H1 (cell line): ENCODE data around the gene NFKB1. TPM values are rescaled to one million over a fixed set of nuclear protein-coding genes. Genes with fewer than 3 reads are reported as not detected.

ENCODE experiments used
- CTCF ChIA-PET: fragments of 300-600 bp; sonication (Branson Sonifier 250); formaldehyde crosslinking; loops from one replicate; lab custom pipeline; 2021; ENCODE audit not compliant: partially characterized antibody; lab: Charles Lee
- POLR2A ChIA-PET: fragments of 300-600 bp; sonication (Branson Sonifier 250); formaldehyde crosslinking; loops from one replicate; lab custom pipeline; 2021; ENCODE audit warnings: inconsistent platforms; ENCODE audit not compliant: partially characterized antibody; lab: Charles Lee
- DNase-seq, 2 experiments: peaks; one replicate each; pipeline versions ENCODE4 v3.0.0 to v3.0.0-alpha.2; 2010 to 2022; ENCODE audit warnings: low spot score in 2 of 2, low read depth in 1 of 2, mixed read lengths in 1 of 2
- FAIRE-seq: peaks from 2 replicates; lab custom pipeline; 2011; peaks lifted over from hg19 to GRCh38; lab: Jason Lieb, UNC
- H2AFZ ChIP-seq: 2 replicates; pipeline ENCODE4 v1.8.1; 2012; ENCODE audit warnings: low read length, inconsistent platforms
- H2AK5ac ChIP-seq: 2 replicates; pipeline ENCODE4 v1.6.1; 2013; ENCODE audit warnings: low read depth, low read length
- H2BK120ac ChIP-seq: replicated peaks from 2 replicates; pipeline ENCODE3; 2013; ENCODE audit warnings: low read depth, low read length, inconsistent platforms
- H2BK12ac ChIP-seq: 2 replicates; pipeline ENCODE4 v1.6.1; 2013; ENCODE audit warnings: low read depth, low read length
- H2BK15ac ChIP-seq: 2 replicates; pipeline ENCODE4 v1.6.1; 2013; ENCODE audit warnings: low read length
- H2BK20ac ChIP-seq: 2 replicates; pipeline ENCODE4 v1.6.1; 2013; ENCODE audit warnings: low read length
- H2BK5ac ChIP-seq: 2 replicates; pipeline ENCODE4 v1.6.1; 2013; ENCODE audit warnings: low read depth, low read length
- H3K14ac ChIP-seq: 2 replicates; pipeline ENCODE4 v1.6.1; 2013; ENCODE audit warnings: inconsistent platforms; ENCODE audit not compliant: insufficient read length
- H3K18ac ChIP-seq: 2 replicates; pipeline ENCODE4 v1.6.1; 2013; ENCODE audit warnings: low read length; ENCODE audit errors: extremely low read depth
- H3K23ac ChIP-seq: 2 replicates; pipeline ENCODE4 v1.6.1; 2013; ENCODE audit warnings: inconsistent platforms; ENCODE audit not compliant: insufficient read length
- H3K23me2 ChIP-seq: 2 replicates; pipeline ENCODE4 v1.6.1; 2013; ENCODE audit warnings: low read depth, low read length
- H3K27ac ChIP-seq: 2 replicates; pipeline ENCODE4 v1.6.1; 2011; ENCODE audit warnings: low read depth, low read length, inconsistent platforms
- H3K27me3 ChIP-seq, 4 experiments: replicated peaks in 1 of 4; 1 replicate in 1 of 4; 2 replicates in 3 of 4; pipeline versions ENCODE4 v1.6.1 to v1.8.1; 2011 to 2013; ENCODE audit warnings: low read length in 3 of 4, mild to moderate bottlenecking in 3 of 4, inconsistent platforms in 2 of 4, mixed read lengths in 2 of 4, moderate library complexity in 1 of 4; ENCODE audit not compliant: control insufficient read depth in 3 of 4, insufficient read depth in 3 of 4; ENCODE audit errors: extremely low read depth in 1 of 4
- H3K36me3 ChIP-seq, 4 experiments: 2 replicates each; pipeline versions ENCODE4 v1.6.1 to v1.8.1; 2011 to 2013; ENCODE audit warnings: mild to moderate bottlenecking in 4 of 4, low read length in 3 of 4, moderate library complexity in 2 of 4, control low read depth in 1 of 4, inconsistent platforms in 1 of 4; ENCODE audit not compliant: insufficient read depth in 4 of 4, control insufficient read depth in 2 of 4
- H3K4ac ChIP-seq: replicated peaks from 2 replicates; pipeline ENCODE3; 2013; ENCODE audit warnings: low read length, low read depth, mixed read lengths, inconsistent platforms; ENCODE audit not compliant: insufficient read length
- H3K4me1 ChIP-seq, 4 experiments: replicated peaks in 1 of 4; 1 replicate in 1 of 4; 2 replicates in 3 of 4; pipeline versions ENCODE4 v1.6.1 to v1.8.1; 2011 to 2013; ENCODE audit warnings: low read length in 3 of 4, inconsistent platforms in 2 of 4, mixed read lengths in 1 of 4; ENCODE audit not compliant: insufficient read depth in 4 of 4, control insufficient read depth in 3 of 4
- H3K4me2 ChIP-seq, 2 experiments: 2 replicates each; pipeline versions ENCODE4 v1.6.1 to v1.8.1; 2011 to 2013; ENCODE audit warnings: low read depth in 2 of 2, low read length in 2 of 2, control low read depth in 1 of 2, inconsistent platforms in 1 of 2, mild to moderate bottlenecking in 1 of 2; ENCODE audit not compliant: insufficient read depth in 1 of 2
- H3K4me3 ChIP-seq, 4 experiments: fragments of 200-600, 300-600 bp in 1 of 4; sonication (generic), shearing (Covaris generic), sonication (Bioruptor Twin) in 1 of 4; 2 replicates each; pipeline versions ENCODE4 v1.5.1 to v1.8.1; 2011 to 2016; ENCODE audit warnings: low read length in 4 of 4, low read depth in 3 of 4, control low read depth in 2 of 4, inconsistent platforms in 2 of 4, mild to moderate bottlenecking in 2 of 4, mixed read lengths in 1 of 4, moderate library complexity in 1 of 4; ENCODE audit not compliant: insufficient read depth in 2 of 4; ENCODE audit errors: extremely low read depth in 1 of 4
- H3K56ac ChIP-seq: replicated peaks from 2 replicates; pipeline ENCODE3; 2013; ENCODE audit warnings: low read depth, mild to moderate bottlenecking, mixed read lengths, low read length, inconsistent platforms; ENCODE audit not compliant: insufficient read length
- H3K79me1 ChIP-seq: 2 replicates; pipeline ENCODE4 v1.6.1; 2013; ENCODE audit warnings: low read depth, low read length, control low read depth
- H3K79me2 ChIP-seq, 2 experiments: 2 replicates each; pipeline versions ENCODE4 v1.6.1 to v1.8.1; 2012 to 2013; ENCODE audit warnings: low read length in 2 of 2, mild to moderate bottlenecking in 2 of 2, inconsistent platforms in 1 of 2; ENCODE audit not compliant: insufficient read depth in 2 of 2, control insufficient read depth in 1 of 2
- H3K9ac ChIP-seq, 4 experiments: replicated peaks in 1 of 4; 1 replicate in 1 of 4; 2 replicates in 3 of 4; pipeline versions ENCODE4 v1.6.1 to v1.8.1; 2011 to 2013; ENCODE audit warnings: low read depth in 3 of 4, low read length in 3 of 4, control low read depth in 2 of 4, mild to moderate bottlenecking in 2 of 4, moderate library complexity in 2 of 4, inconsistent platforms in 1 of 4; ENCODE audit errors: extremely low read depth in 1 of 4
- H3K9me3 ChIP-seq, 2 experiments: 2 replicates each; pipeline versions ENCODE4 v1.6.1 to v1.8.1; 2012 to 2013; ENCODE audit warnings: mild to moderate bottlenecking in 2 of 2, moderate library complexity in 2 of 2, control low read depth in 1 of 2, inconsistent platforms in 1 of 2, low read depth in 1 of 2, low read length in 1 of 2, mixed read lengths in 1 of 2; ENCODE audit not compliant: insufficient read depth in 2 of 2
- H4K20me1 ChIP-seq, 2 experiments: replicated peaks in 1 of 2; 2 replicates each; pipeline versions ENCODE3 to v1.8.1; 2011 to 2013; ENCODE audit warnings: inconsistent platforms in 2 of 2, low read length in 2 of 2, mild to moderate bottlenecking in 1 of 2; ENCODE audit not compliant: insufficient read depth in 2 of 2, control insufficient read depth in 1 of 2
- H4K5ac ChIP-seq: 2 replicates; pipeline ENCODE4 v1.6.1; 2013; ENCODE audit warnings: low read length, low read depth, mixed read lengths, inconsistent platforms; ENCODE audit not compliant: insufficient read length
- H4K8ac ChIP-seq: 2 replicates; pipeline ENCODE4 v1.8.0; 2013; ENCODE audit warnings: mild to moderate bottlenecking, moderate library complexity, low read length, inconsistent platforms; ENCODE audit not compliant: insufficient read depth; ENCODE audit errors: extremely low read depth
- H4K91ac ChIP-seq: replicated peaks from 2 replicates; pipeline ENCODE3; 2013; ENCODE audit warnings: low read length, mixed read lengths, inconsistent platforms; ENCODE audit not compliant: insufficient read length
- HDAC6 ChIP-seq: IDR thresholded peaks from one replicate; pipeline ENCODE4 v1.7.1; 2012; ENCODE audit warnings: low read depth, mild to moderate bottlenecking, inconsistent platforms, low read length, moderate library complexity
- POU5F1 ChIP-seq: IDR thresholded peaks from 2 replicates; pipeline ENCODE4 v1.6.1; 2011; ENCODE audit warnings: low read depth, mild to moderate bottlenecking, low read length, moderate library complexity
- WGBS, 2 experiments: shearing (Covaris generic) in 1 of 2; methylation state at CpG; one replicate each; pipeline versions ENCODE4 v1.1.6 to v1.1.7; 2013 to 2015; ENCODE audit warnings: low lambda C conversion rate in 2 of 2, mixed read lengths in 2 of 2, inconsistent platforms in 1 of 2, low coverage in 1 of 2, missing lambda C conversion rate in 1 of 2; ENCODE audit not compliant: insufficient replicate concordance in 2 of 2, insufficient coverage in 1 of 2, insufficient read length in 1 of 2; ENCODE audit errors: extremely low coverage in 1 of 2, missing lambda C conversion rate in 1 of 2; 5-methylcytosine and 5-hydroxymethylcytosine counted together
- polyA plus RNA-seq, 7 experiments: library from polyadenylated mRNA; depleted of rRNA in 3 of 7; stranded (reverse) in 5 of 7; unstranded in 2 of 7; fragments of >200 nt in 5 of 7; fragments of 200-250 nt in 2 of 7; gene quantifications; 1 replicate in 5 of 7; 2 replicates in 1 of 7; 4 replicates in 1 of 7; pipeline versions ENCODE4 v1.2.1 to v1.2.3, GENCODE V29; 2011 to 2013; ENCODE audit warnings: missing spikeins in 2 of 7, mixed read lengths in 2 of 7
- total RNA-seq: library from RNA; stranded (reverse); fragmentation: NEBNext Ultra II Directional; extraction: Animal tissue kit (Norgen Biotek cat#: 25700); gene quantifications from 2 replicates; pipeline ENCODE4 v1.2.1, GENCODE V29; 2021

Gene NFKB1
- total and polyA plus RNA-seq, 2 of the 8 experiments (the other 6 are each of a cell fraction or from before 2014, with no cell fraction given): 2.9 to 6.8 TPM

GRCh38 chr4:102518703-102519131, 17.6 kb downstream of the NFKB1 start:
- H3K27ac ChIP-seq: no peak overlapping the region
- no peak overlapping the region for H2BK5ac ChIP-seq
- TF ChIP-seq POU5F1 (no peak), HDAC6 (no peak)
- TF ChIP-seq, all 59 proteins: peak for 0
- Histone ChIP-seq H3K9ac (no peak overlapping the region), H2AK5ac (no peak overlapping the region), H3K79me2 (no peaks in the 10 kb centered on the region), H3K56ac (no peak overlapping the region), H3K27me3 (peaks cover 0 to 1% (median 0%) of the 10 kb centered on the region in 4 experiments; a peak in 1 of 7 replicates), H3K36me3 (no peaks in the 10 kb centered on the region), H3K23ac (no peak overlapping the region), H3K14ac (no peak overlapping the region), H2BK20ac (no peak overlapping the region), H4K8ac (no peak overlapping the region), H4K5ac (no peak overlapping the region), H2BK12ac (no peak overlapping the region), H3K4ac (no peak overlapping the region), H2AFZ (no peak overlapping the region), H3K79me1 (no peaks in the 10 kb centered on the region), H2BK15ac (no peak overlapping the region), H3K23me2 (no peaks in the 10 kb centered on the region), H3K18ac (no peak overlapping the region), H4K91ac (no peak overlapping the region), H3K9me3 (peaks cover 0 to 3% of the 10 kb centered on the region in 2 experiments; a peak in 1 of 4 replicates), H3K4me2 (no peak overlapping the region), H4K20me1 (no peaks in the 10 kb centered on the region), H3K4me1 (peaks cover 0 to 3% (median 0%) of the 10 kb centered on the region in 4 experiments; a peak in 1 of 7 replicates), H3K4me3 (no peak overlapping the region), H2BK120ac (no peak overlapping the region)
- CTCF ChIA-PET: no interaction called here
- no peak for FAIRE-seq
- WGBS, 2 experiments: 89% methylated on average over 2 of the region's 2 CpGs; no CpG with 5 or more reads in 1 of the 2 experiments
- POLR2A ChIA-PET: no interaction called here
- DNase-seq: no peak
